K562 treated with DMSO at 1 percent for 12 hours (cell line): ENCODE results near the gene NAIP. TPM values are rescaled to one million over a fixed set of nuclear protein-coding genes. Genes with fewer than 3 reads are reported as not detected.

ENCODE experiments used
- total RNA-seq: library from RNA; unstranded; fragments of 300-600 nt; gene quantifications from 2 replicates; pipeline ENCODE4 v1.2.3, GENCODE V29; 2022; ENCODE audit not compliant: insufficient read depth

NAIP gene
- 2.0 and 6.6 TPM in 2 replicates for total RNA-seq

GRCh38 chr5:71025289-71025953, at the start of gene NAIP:
Gene NAIP, minus strand, starts transcription at chr5:71025339. Its CDS starts 12,424 bp downstream, at chr5:71012915.

GRCh38 chr5:71067262-71067928, 42.3 kb upstream of the NAIP start, which contains the start of gene GTF2H2:
Gene GTF2H2, minus strand, starts transcription at chr5:71067676. Its CDS starts 4,913 bp downstream, at chr5:71062763.

Other genes with a start within 250 kb of the NAIP start
- gene SERF1A, start 124.7 kb downstream of the NAIP start, total RNA-seq: not detected in 2 replicates
- 24.8 and 30.7 TPM in 2 replicates for gene SMN1, start 100.3 kb downstream of the NAIP start, total RNA-seq
- 9.0 and 20.0 TPM in 2 replicates for gene GTF2H2, start 42.3 kb upstream of the NAIP start, total RNA-seq